GM21447 (cell line): ENCODE measurements around the gene ICOS.
A peak's percentile ranks its signal among the peaks of the same experiment; 100 is the strongest.

ENCODE experiments used
- ATAC-seq: cut with Tn5 transposase; IDR thresholded peaks from one replicate; pipeline ENCODE4 v1.9.1; 2021; ENCODE audit not compliant: unreplicated experiment

Gene ICOS

GRCh38 chr2:204005940-204006721, 69.6 kb downstream of the ICOS start:
- ATAC-seq, result no peak

- no peak for ATAC-seq
Observed at GRCh38 chr2:204008352-204008751, 71.8 kb downstream of the ICOS start.

- peak; percentile 63 for ATAC-seq
Observed at GRCh38 chr2:204010628-204011560, 74.3 kb downstream of the ICOS start.
